Liver (tissue), 9 donors: ENCODE measurements around the gene SMARCE1. TPM values are rescaled to one million over a fixed set of nuclear protein-coding genes. Genes with fewer than 3 reads are reported as not detected.

Experiments
- DNase-seq: peaks from one replicate; pipeline ENCODE4 v3.0.0-alpha.2; 2017; ENCODE audit warnings: low spot score
- H3K27ac ChIP-seq, 2 donors: one replicate each; pipeline ENCODE4 v1.7.0; 2013; ENCODE audit warnings: inconsistent platforms in 2 of 2, low read length in 2 of 2, control low read depth in 1 of 2, low read depth in 1 of 2, mild to moderate bottlenecking in 1 of 2
- H3K27me3 ChIP-seq, 4 donors: one replicate each; pipeline versions ENCODE4 v1.6.1 to v1.7.0; 2013; ENCODE audit warnings: low read length in 3 of 4, inconsistent platforms in 1 of 4, mild to moderate bottlenecking in 1 of 4, moderate library complexity in 1 of 4; ENCODE audit not compliant: control insufficient read depth in 4 of 4, insufficient read depth in 4 of 4
- H3K36me3 ChIP-seq, 4 donors: one replicate each; pipeline versions ENCODE4 v1.6.1 to v1.7.0; 2013; ENCODE audit warnings: low read length in 3 of 4, mild to moderate bottlenecking in 3 of 4, low read depth in 1 of 4, moderate library complexity in 1 of 4; ENCODE audit not compliant: control insufficient read depth in 4 of 4, insufficient read depth in 3 of 4
- H3K4me1 ChIP-seq, 4 donors: one replicate each; pipeline versions ENCODE4 v1.6.1 to v1.7.0; 2013; ENCODE audit warnings: low read length in 3 of 4, mild to moderate bottlenecking in 3 of 4, moderate library complexity in 1 of 4; ENCODE audit not compliant: control insufficient read depth in 4 of 4, insufficient read depth in 4 of 4
- H3K4me3 ChIP-seq, 3 donors: one replicate each; pipeline versions ENCODE4 v1.6.1 to v1.7.0; 2013; ENCODE audit warnings: low read length in 3 of 3, control low read depth in 1 of 3, low read depth in 1 of 3, mild to moderate bottlenecking in 1 of 3
- H3K9ac ChIP-seq, 2 donors: one replicate each; pipeline ENCODE4 v1.7.0; 2013; ENCODE audit warnings: low read length in 2 of 2, mild to moderate bottlenecking in 2 of 2, moderate library complexity in 2 of 2, control low read depth in 1 of 2, low read depth in 1 of 2
- H3K9me3 ChIP-seq, 4 donors: one replicate each; pipeline versions ENCODE4 v1.6.1 to v1.7.0; 2013; ENCODE audit warnings: low read length in 3 of 4; ENCODE audit not compliant: control insufficient read depth in 4 of 4
- EGR1 ChIP-seq, 2 donors: IDR thresholded peaks; 2 replicates each; pipeline ENCODE4 v1.6.1; 2016 to 2018; ENCODE audit warnings: antibody characterized with exemption in 2 of 2, low read depth in 2 of 2
- FOXA2 ChIP-seq: IDR thresholded peaks from 2 replicates; pipeline ENCODE4 v1.6.1; 2016; ENCODE audit warnings: antibody characterized with exemption
- GABPA ChIP-seq, 2 donors: IDR thresholded peaks in 1 of 2; conservative IDR thresholded peaks in 1 of 2; 2 replicates each; pipeline ENCODE4 v1.6.1; 2016; ENCODE audit warnings: antibody characterized with exemption in 2 of 2, mild to moderate bottlenecking in 1 of 2, moderate library complexity in 1 of 2
- HNF4A ChIP-seq, 2 donors: conservative IDR thresholded peaks; 2 replicates each; pipeline ENCODE4 v1.6.1; 2016; ENCODE audit warnings: antibody characterized with exemption in 2 of 2, mild to moderate bottlenecking in 2 of 2
- HNF4G ChIP-seq: IDR thresholded peaks from 2 replicates; pipeline ENCODE4 v1.6.1; 2016; ENCODE audit warnings: antibody characterized with exemption
- NR2F2 ChIP-seq: IDR thresholded peaks from 2 replicates; pipeline ENCODE4 v1.6.1; 2016; ENCODE audit warnings: antibody characterized with exemption
- RAD21 ChIP-seq, 2 donors: IDR thresholded peaks; 2 replicates each; pipeline ENCODE4 v1.6.1; 2016; ENCODE audit warnings: antibody characterized with exemption in 2 of 2, mild to moderate bottlenecking in 2 of 2
- RXRA ChIP-seq, 2 donors: IDR thresholded peaks; 2 replicates each; pipeline ENCODE4 v1.6.1; 2017 to 2018; ENCODE audit warnings: antibody characterized with exemption in 2 of 2, mild to moderate bottlenecking in 1 of 2
- SP1 ChIP-seq: IDR thresholded peaks from 2 replicates; pipeline ENCODE4 v1.6.1; 2018; ENCODE audit warnings: antibody characterized with exemption, mild to moderate bottlenecking
- YY1 ChIP-seq: IDR thresholded peaks from 2 replicates; pipeline ENCODE4 v1.6.1; 2016; ENCODE audit warnings: antibody characterized with exemption, mild to moderate bottlenecking
- WGBS: extraction: QIAGEN DNeasy Blood & Tissue Kit; methylation state at CpG from one replicate; pipeline ENCODE4 v1.1.7; 2013; 5-methylcytosine and 5-hydroxymethylcytosine counted together
- polyA plus RNA-seq, 2 donors: library from polyadenylated mRNA; stranded (reverse) in 1 of 2; unstranded in 1 of 2; fragments of 200-250 nt in 1 of 2; fragments of >200 nt in 1 of 2; fragmentation: Nextera tagmentation in 1 of 2; extraction: Ambion mirVana in 1 of 2; gene quantifications; one replicate each; pipeline versions ENCODE4 v1.2.1 to v1.2.3, GENCODE V29; 2013 to 2015
- total RNA-seq, 2 donors: library from RNA; depleted of rRNA; stranded (reverse); fragments of >200 nt; gene quantifications; one replicate each; pipeline ENCODE4 v1.2.3, GENCODE V29; 2014
- TF ChIP-seq, protein P1 (sequence below): IDR thresholded peaks from 2 replicates; pipeline ENCODE4 v1.6.1; 2016; ENCODE audit warnings: antibody characterized with exemption
- TF ChIP-seq, protein P2 (sequence below): fragments of 150-350 bp; IDR thresholded peaks from 2 replicates; pipeline ENCODE4 v1.5.1; 2017; ENCODE audit warnings: improper control_type of control experiment, low read depth, low read length; ENCODE audit not compliant: missing input control
- TF ChIP-seq, protein P3 (sequence below): IDR thresholded peaks from 2 replicates; pipeline ENCODE4 v1.6.1; 2016; ENCODE audit warnings: antibody characterized with exemption
- TF ChIP-seq, protein P4 (sequence below): IDR thresholded peaks from 2 replicates; pipeline ENCODE4 v1.6.1; 2016; ENCODE audit warnings: antibody characterized with exemption, mild to moderate bottlenecking
- TF ChIP-seq, protein P5 (sequence below): IDR thresholded peaks from 2 replicates; pipeline ENCODE4 v1.6.1; 2016; ENCODE audit warnings: antibody characterized with exemption
- donor health status: healthy.
- donor health status: healthy.
- donor health status: healthy.
- donor health status: healthy.
- donor health status: healthy.

Gene SMARCE1
- total and polyA plus RNA-seq, 4 donors, result 25.0 to 40.8 (median 36.3) TPM

DNA sequence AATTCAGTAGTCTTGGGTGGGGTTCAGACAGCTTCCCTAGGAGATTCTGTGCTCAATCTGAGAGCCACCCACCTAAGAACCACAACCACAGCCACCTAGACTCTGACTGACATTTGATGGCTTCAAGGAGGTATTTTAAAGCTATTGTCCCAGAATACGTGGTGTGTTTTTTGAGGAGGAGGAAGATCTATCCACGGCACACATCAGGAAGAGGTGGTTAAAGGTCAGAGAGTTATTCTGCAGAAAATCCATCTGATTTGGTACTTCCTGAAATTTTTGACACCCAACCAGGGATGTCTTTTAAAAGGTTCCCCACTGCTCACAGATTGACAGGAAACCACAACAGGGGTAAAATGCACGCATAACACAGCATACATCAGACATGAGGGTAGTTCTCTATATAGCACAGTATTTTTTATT is 25.1 kb downstream of the SMARCE1 start:
- WGBS, result 33% methylated on average over 3 of the region's 3 CpGs
- no peak for DNase-seq
- H3K4me3 ChIP-seq, result no peak overlapping the region
- peaks cover 0 to 1% (median 0%) of the 10 kb centered on the region in 4 donors for H3K36me3 ChIP-seq
- no peak for TF ChIP-seq RAD21 (IDR thresholded peaks at IDR 0.05)
- TF ChIP-seq HNF4G, result no peak
- no peak for TF ChIP-seq SP1
- TF ChIP-seq EGR1 (IDR thresholded peaks at IDR 0.05; ENCODE audit: low read depth in 2 of 2), result no peak
- TF ChIP-seq, protein P1, sequence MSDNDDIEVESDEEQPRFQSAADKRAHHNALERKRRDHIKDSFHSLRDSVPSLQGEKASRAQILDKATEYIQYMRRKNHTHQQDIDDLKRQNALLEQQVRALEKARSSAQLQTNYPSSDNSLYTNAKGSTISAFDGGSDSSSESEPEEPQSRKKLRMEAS, result no peak
- no peak for TF ChIP-seq NR2F2
- TF ChIP-seq, protein P2, sequence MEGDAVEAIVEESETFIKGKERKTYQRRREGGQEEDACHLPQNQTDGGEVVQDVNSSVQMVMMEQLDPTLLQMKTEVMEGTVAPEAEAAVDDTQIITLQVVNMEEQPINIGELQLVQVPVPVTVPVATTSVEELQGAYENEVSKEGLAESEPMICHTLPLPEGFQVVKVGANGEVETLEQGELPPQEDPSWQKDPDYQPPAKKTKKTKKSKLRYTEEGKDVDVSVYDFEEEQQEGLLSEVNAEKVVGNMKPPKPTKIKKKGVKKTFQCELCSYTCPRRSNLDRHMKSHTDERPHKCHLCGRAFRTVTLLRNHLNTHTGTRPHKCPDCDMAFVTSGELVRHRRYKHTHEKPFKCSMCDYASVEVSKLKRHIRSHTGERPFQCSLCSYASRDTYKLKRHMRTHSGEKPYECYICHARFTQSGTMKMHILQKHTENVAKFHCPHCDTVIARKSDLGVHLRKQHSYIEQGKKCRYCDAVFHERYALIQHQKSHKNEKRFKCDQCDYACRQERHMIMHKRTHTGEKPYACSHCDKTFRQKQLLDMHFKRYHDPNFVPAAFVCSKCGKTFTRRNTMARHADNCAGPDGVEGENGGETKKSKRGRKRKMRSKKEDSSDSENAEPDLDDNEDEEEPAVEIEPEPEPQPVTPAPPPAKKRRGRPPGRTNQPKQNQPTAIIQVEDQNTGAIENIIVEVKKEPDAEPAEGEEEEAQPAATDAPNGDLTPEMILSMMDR, result no peak
- TF ChIP-seq, protein P3, sequence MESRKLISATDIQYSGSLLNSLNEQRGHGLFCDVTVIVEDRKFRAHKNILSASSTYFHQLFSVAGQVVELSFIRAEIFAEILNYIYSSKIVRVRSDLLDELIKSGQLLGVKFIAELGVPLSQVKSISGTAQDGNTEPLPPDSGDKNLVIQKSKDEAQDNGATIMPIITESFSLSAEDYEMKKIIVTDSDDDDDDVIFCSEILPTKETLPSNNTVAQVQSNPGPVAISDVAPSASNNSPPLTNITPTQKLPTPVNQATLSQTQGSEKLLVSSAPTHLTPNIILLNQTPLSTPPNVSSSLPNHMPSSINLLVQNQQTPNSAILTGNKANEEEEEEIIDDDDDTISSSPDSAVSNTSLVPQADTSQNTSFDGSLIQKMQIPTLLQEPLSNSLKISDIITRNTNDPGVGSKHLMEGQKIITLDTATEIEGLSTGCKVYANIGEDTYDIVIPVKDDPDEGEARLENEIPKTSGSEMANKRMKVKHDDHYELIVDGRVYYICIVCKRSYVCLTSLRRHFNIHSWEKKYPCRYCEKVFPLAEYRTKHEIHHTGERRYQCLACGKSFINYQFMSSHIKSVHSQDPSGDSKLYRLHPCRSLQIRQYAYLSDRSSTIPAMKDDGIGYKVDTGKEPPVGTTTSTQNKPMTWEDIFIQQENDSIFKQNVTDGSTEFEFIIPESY, result no peak
- TF ChIP-seq, protein P4, sequence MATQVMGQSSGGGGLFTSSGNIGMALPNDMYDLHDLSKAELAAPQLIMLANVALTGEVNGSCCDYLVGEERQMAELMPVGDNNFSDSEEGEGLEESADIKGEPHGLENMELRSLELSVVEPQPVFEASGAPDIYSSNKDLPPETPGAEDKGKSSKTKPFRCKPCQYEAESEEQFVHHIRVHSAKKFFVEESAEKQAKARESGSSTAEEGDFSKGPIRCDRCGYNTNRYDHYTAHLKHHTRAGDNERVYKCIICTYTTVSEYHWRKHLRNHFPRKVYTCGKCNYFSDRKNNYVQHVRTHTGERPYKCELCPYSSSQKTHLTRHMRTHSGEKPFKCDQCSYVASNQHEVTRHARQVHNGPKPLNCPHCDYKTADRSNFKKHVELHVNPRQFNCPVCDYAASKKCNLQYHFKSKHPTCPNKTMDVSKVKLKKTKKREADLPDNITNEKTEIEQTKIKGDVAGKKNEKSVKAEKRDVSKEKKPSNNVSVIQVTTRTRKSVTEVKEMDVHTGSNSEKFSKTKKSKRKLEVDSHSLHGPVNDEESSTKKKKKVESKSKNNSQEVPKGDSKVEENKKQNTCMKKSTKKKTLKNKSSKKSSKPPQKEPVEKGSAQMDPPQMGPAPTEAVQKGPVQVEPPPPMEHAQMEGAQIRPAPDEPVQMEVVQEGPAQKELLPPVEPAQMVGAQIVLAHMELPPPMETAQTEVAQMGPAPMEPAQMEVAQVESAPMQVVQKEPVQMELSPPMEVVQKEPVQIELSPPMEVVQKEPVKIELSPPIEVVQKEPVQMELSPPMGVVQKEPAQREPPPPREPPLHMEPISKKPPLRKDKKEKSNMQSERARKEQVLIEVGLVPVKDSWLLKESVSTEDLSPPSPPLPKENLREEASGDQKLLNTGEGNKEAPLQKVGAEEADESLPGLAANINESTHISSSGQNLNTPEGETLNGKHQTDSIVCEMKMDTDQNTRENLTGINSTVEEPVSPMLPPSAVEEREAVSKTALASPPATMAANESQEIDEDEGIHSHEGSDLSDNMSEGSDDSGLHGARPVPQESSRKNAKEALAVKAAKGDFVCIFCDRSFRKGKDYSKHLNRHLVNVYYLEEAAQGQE, result no peak
- no peak for TF ChIP-seq GABPA (IDR thresholded peaks at IDR 0.05 in 1 of 2, conservative IDR thresholded peaks at IDR 0.05 in 1 of 2)
- no peak for TF ChIP-seq YY1
- TF ChIP-seq, protein P5, sequence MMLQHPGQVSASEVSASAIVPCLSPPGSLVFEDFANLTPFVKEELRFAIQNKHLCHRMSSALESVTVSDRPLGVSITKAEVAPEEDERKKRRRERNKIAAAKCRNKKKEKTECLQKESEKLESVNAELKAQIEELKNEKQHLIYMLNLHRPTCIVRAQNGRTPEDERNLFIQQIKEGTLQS, result no peak
- no peak for TF ChIP-seq RXRA (IDR thresholded peaks at IDR 0.05)
- no peak for TF ChIP-seq FOXA2
- no peaks in the 10 kb centered on the region for H3K9me3 ChIP-seq
- H3K27ac ChIP-seq, result no peak overlapping the region
- H3K27me3 ChIP-seq, result no peaks in the 10 kb centered on the region
- H3K4me1 ChIP-seq, result peaks cover 0 to 15% (median 9%) of the 10 kb centered on the region in 4 donors
- H3K9ac ChIP-seq, result no peak overlapping the region

DNA sequence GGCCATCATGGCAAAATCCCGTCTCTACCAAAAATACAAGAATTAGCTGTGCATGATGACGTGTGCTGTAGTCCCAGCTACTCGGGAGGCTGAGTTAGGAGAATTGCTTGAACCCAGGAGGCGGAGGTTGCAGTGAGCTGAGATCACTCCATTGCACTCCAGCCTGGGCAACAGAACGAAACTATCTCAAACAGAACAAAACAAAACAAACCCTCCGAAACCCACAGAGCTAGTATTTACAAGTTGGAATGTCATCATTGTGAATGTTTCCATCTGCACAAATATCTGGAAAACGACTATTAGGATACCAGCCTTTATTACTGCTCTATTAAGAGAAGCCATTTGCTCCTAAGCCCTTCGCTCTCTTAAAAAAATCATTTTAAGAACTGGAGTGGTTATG is 26.0 kb downstream of the SMARCE1 start:
- H3K9me3 ChIP-seq, result no peaks in the 10 kb centered on the region
- H3K27me3 ChIP-seq, result no peaks in the 10 kb centered on the region
- TF ChIP-seq YY1, result no peak
- TF ChIP-seq NR2F2, result no peak
- no peak for TF ChIP-seq HNF4A (conservative IDR thresholded peaks at IDR 0.05)
- TF ChIP-seq, protein P5, result no peak
- TF ChIP-seq GABPA (IDR thresholded peaks at IDR 0.05 in 1 of 2, conservative IDR thresholded peaks at IDR 0.05 in 1 of 2), result no peak
- TF ChIP-seq RAD21 (IDR thresholded peaks at IDR 0.05), result no peak
- TF ChIP-seq, protein P4, result no peak
- H3K27ac ChIP-seq, result no peak overlapping the region
- no peak for DNase-seq
- H3K36me3 ChIP-seq, result no peaks in the 10 kb centered on the region
- no peak overlapping the region for H3K4me3 ChIP-seq
- H3K4me1 ChIP-seq, result peaks cover 0 to 15% (median 9%) of the 10 kb centered on the region in 4 donors
- 71% methylated on average over 8 of the region's 8 CpGs for WGBS
- H3K9ac ChIP-seq, result no peak overlapping the region
